ENCODE measurements around the gene PAMR1.
A peak's percentile ranks its signal among the peaks of the same experiment; 100 is the strongest.

PAMR1 gene

DNA sequence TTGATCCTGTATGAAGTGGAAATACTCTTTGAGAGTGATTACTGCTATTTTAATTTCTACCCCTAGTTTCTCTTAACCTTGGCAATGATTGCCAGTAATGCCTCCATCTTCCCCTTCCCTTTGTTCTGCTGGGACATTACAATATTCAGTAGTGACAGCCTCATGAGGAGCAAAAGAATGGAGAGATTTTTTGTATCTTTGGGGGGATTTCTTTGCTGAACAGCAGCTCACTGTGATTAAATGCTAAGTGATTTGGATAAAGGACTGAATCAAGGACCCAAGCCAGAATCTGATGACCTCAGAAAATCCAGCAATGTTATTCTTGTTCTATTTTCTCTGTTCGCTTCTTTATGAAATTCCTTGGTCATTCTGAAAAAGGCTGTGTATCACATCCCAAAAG, 99.1 kb downstream of the PAMR1 start:
- DNase-seq (ENCODE audit: low read depth), result no peak
- no peak overlapping the region for H3K4me3 ChIP-seq (ENCODE audit: low read depth, low read length)
- TF ChIP-seq, protein P1, sequence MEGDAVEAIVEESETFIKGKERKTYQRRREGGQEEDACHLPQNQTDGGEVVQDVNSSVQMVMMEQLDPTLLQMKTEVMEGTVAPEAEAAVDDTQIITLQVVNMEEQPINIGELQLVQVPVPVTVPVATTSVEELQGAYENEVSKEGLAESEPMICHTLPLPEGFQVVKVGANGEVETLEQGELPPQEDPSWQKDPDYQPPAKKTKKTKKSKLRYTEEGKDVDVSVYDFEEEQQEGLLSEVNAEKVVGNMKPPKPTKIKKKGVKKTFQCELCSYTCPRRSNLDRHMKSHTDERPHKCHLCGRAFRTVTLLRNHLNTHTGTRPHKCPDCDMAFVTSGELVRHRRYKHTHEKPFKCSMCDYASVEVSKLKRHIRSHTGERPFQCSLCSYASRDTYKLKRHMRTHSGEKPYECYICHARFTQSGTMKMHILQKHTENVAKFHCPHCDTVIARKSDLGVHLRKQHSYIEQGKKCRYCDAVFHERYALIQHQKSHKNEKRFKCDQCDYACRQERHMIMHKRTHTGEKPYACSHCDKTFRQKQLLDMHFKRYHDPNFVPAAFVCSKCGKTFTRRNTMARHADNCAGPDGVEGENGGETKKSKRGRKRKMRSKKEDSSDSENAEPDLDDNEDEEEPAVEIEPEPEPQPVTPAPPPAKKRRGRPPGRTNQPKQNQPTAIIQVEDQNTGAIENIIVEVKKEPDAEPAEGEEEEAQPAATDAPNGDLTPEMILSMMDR (IDR thresholded peaks at IDR 0.05; ENCODE audit: low read depth, low read length, missing control alignments), result no peak
- in situ Hi-C loops (cut with HindIII; ENCODE audit: low sequenced_read_pairs), result no loop called here

DNA sequence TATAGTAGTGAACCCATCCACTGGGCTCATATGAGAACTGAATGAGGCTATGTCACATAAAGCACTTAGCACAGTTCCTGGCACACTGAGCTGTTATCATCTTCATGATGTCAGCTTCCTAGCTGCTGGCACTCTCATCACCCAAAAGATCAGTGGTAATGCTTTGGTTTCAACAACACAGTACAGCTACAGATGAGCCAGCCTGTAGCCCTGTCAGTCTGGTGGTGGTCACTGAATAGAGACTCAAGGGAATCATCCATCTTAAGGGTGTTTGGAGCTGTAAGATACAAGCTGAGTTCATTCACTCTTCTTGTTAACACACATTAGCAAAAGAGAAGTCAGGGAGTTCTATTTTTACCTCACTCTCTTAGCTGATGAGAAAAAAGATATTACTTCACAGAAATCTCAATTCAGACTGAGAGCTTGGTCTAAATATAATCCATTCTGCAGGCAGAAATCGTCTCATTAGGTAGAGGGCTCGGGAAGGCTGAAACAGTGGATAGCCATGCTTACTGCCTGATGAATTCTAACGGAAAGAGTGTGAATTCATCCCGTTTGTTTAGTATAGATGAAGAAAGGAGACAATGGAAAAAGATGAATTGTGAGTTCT, 99.7 kb downstream of the PAMR1 start:
- TF ChIP-seq, protein P1 (IDR thresholded peaks at IDR 0.05; ENCODE audit: low read depth, low read length, missing control alignments), result no peak
- DNase-seq (ENCODE audit: low read depth), result no peak
- no peak overlapping the region for H3K4me3 ChIP-seq (ENCODE audit: low read depth, low read length)
- in situ Hi-C loops (cut with HindIII; ENCODE audit: low sequenced_read_pairs), result no loop called here

DNA sequence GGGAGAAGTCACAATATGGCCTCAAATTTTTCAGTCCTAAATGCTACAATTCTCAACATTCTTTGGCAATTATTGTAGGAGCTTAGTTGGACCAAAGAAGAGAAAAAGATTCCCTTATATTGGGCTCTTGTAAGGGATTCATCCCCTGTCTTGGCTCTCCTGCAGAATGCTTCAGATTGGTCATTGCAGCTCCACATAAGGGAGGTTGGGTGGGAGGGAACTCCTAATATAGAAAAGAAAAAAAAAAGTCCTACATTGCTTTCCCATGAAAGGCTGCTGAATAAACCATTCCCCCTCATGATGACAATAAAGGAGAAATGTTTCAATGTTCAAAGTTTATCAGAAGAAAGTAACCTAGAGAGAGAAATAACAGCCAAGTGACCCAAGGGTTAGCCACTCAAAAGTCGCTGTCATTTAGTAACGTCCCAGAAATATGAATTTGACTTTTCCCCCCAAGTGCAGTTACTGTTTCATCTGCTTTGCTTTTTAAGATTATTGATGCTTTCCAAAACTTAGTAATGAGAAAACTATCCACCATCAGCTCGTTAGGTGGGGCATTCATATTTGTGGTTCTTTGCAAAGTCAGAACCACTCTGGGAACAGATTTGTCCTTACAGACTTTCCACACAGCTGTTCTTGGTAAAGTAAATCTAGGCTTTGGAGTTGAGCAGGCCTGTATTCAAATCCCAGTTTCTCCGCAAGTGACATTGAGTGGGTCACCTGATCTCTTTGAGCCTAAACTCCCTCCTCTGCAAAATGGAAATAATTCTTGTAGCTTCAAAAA, 101.1 kb downstream of the PAMR1 start:
- H3K4me3 ChIP-seq (ENCODE audit: low read depth, low read length), result no peak overlapping the region
- TF ChIP-seq, protein P1 (IDR thresholded peaks at IDR 0.05; ENCODE audit: low read depth, low read length, missing control alignments), result no peak
- DNase-seq (ENCODE audit: low read depth), result no peak
- in situ Hi-C loops (cut with HindIII; ENCODE audit: low sequenced_read_pairs), result no loop called here

DNA sequence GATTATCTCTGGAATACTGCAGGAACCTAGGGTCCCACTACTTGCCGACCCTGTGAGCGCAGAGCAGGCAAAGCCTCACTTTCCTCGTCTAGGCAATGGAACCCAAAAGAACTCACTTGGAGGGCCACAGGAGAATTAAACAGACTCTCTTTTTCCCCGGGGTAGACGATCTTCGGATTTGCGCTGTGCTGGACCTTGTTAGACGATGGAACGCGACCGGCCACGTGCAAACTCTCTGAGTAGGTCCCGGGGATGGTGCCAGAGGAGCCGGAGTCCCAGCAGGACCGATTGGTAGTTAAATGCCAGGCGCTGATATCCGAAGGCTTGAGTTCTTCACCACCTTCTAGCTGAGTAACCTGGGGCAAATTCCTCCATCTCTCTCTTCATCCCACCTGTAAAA, 105.0 kb downstream of the PAMR1 start:
- H3K4me3 ChIP-seq (ENCODE audit: low read depth, low read length), result peak overlapping the region; percentile 37
- no peak for DNase-seq (ENCODE audit: low read depth)
- TF ChIP-seq, protein P1 (IDR thresholded peaks at IDR 0.05; ENCODE audit: low read depth, low read length, missing control alignments), result no peak
- in situ Hi-C loops (cut with HindIII; ENCODE audit: low sequenced_read_pairs), result no loop called here

DNA sequence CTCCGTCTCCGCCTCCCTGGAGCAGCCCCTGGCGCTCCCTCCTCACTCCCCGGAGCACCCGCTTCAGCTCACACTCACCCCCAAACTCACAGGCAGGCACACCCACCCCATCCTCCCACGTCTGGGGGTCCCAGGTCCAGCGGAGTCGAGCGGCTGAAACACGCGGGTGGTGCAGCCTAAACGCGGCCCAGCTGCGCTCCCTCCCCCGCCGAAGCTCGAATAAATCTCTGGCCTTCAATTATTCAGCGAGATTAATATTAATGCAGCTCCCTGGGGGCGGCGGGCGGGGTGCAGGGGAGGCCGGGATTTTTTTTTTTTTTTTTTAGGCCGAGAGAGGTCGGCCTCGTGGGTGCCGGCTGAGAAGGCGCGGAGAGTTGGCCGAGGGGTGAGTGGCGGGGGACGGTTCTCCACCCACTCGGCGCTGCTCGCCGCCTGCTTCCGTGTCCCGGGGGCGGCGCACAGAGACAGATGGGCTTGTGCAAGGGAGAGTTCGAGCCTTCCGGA, 105.5 kb downstream of the PAMR1 start:
- in situ Hi-C loops (cut with HindIII; ENCODE audit: low sequenced_read_pairs), result loop anchor here (5.0 kb wide), 1 partner anchor 493 kb away; no protein-coding TSS in a partner anchor
- peak overlapping the region; percentile 37 for H3K4me3 ChIP-seq (ENCODE audit: low read depth, low read length)
- TF ChIP-seq, protein P1 (IDR thresholded peaks at IDR 0.05; ENCODE audit: low read depth, low read length, missing control alignments), result no peak
- no peak for DNase-seq (ENCODE audit: low read depth)

DNA sequence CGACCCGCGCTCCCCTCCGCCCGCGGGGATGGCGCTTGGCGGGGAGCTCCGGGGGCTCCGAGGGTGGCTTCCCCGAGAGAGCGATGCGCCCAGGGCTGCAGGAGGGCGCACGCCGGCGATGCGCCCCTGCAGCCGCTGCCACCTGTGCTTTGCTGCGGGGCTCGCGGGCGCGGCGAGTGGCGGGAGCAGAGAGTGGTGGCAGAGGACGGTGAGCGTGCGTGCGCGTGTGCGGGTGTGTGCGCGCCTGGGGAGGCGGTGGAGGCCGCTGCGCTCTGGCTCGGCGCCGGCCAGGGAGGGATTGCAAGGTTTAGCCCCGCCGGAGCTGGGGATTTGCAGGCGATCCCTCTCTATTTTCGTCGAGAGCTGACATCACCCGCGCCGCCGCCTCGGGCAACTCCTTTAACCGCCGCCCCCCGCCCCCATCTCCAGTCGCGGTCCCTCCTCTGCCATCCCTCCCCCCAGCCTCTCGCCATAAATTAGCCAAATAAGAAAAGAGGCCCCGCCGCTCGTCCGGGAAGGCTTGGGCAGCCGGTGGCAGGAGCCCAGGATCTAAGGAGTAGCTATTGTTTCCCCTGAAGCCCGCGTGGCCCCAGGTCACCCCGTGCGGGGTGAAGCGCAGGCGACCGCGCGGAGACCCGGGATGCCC, 106.1 kb downstream of the PAMR1 start, which contains the start of gene SLC1A2:
Gene SLC1A2 (minus strand): TSS at position 375 of the 646 bp plus-strand sequence. CDS start 592 bp downstream, outside the sequence.
- H3K4me3 ChIP-seq (ENCODE audit: low read depth, low read length), result peak within 1 kb of the TSS; percentile 37
- DNase-seq (ENCODE audit: low read depth), result no peak
- TF ChIP-seq, protein P1 (IDR thresholded peaks at IDR 0.05; ENCODE audit: low read depth, low read length, missing control alignments), result no peak
- in situ Hi-C loops (cut with HindIII; ENCODE audit: low sequenced_read_pairs), result loop anchor here (5.0 kb wide), 1 partner anchor 492 kb away; no protein-coding TSS in a partner anchor
